ENCODE measurements around the gene KLRC4. TPM values are rescaled to one million over a fixed set of nuclear protein-coding genes. Genes with fewer than 3 reads are reported as not detected.
"Not testable (repeated sequence)": the region's sequence is repeated elsewhere in the genome, so short reads cannot be mapped to it uniquely, and the experiment has no call there.

KLRC4 gene
- total and polyA plus RNA-seq, 2 donors (not counting 1 experiment from before 2014, with no cell fraction given): not detected

- H3K4me1 Mint-ChIP-seq; H3K27ac ChIP-seq (ENCODE audit: low read length in 2 of 2); H3K4me1 ChIP-seq (ENCODE audit: control insufficient read depth in 2 of 2, insufficient read depth in 2 of 2, low read length in 2 of 2); POLR2A ChIA-PET; H3K9me3 Mint-ChIP-seq (ENCODE audit: insufficient read depth); H3K27me3 Mint-ChIP-seq; H3K4me2 ChIP-seq (replicated peaks; ENCODE audit: low read depth, low read length, poor library complexity, severe bottlenecking); DNase-seq; H3K9ac ChIP-seq (ENCODE audit: low read length); CTCF ChIA-PET; intact Hi-C loops (cut with micrococcal nuclease); H3K27me3 ChIP-seq (replicated peaks in 1 of 4; ENCODE audit: control extremely low read depth in 1 of 4, control insufficient read depth in 3 of 4, insufficient read depth in 4 of 4, low read length in 3 of 4); H3K36me3 ChIP-seq (replicated peaks in 1 of 2; ENCODE audit: control extremely low read depth in 1 of 2, control insufficient read depth in 1 of 2, extremely low read depth in 1 of 2, insufficient read depth in 2 of 2, low read length in 1 of 2); H3K27ac Mint-ChIP-seq; H3K9me3 ChIP-seq (ENCODE audit: control extremely low read depth in 1 of 3, control insufficient read depth in 2 of 3, insufficient read depth in 1 of 3, low read length in 2 of 3); H4K20me1 ChIP-seq (ENCODE audit: control insufficient read depth, insufficient read depth, low read length, poor library complexity, severe bottlenecking); H3K79me2 ChIP-seq (ENCODE audit: control insufficient read depth, insufficient read depth, low read length); H2AFZ ChIP-seq (ENCODE audit: insufficient read depth, low read depth, low read length, poor library complexity, severe bottlenecking); ATAC-seq (ENCODE audit: low read depth); H3K4me3 ChIP-seq (ENCODE audit: control extremely low read depth in 1 of 5, extremely low read depth in 1 of 5, insufficient read depth in 1 of 5, low read depth in 2 of 5, low read length in 4 of 5); H3K4me3 Mint-ChIP-seq: not testable (repeated sequence)
- 93% methylated on average over 2 of the region's 8 CpGs for WGBS (ENCODE audit: insufficient coverage)
Measured at GRCh38 chr12:10425938-10426337, 16.4 kb upstream of the KLRC4 start.

GRCh38 chr12:10424260-10424899 lies 14.8 kb upstream of the KLRC4 start:
- DNase-seq; H3K36me3 ChIP-seq (replicated peaks in 1 of 2; ENCODE audit: control extremely low read depth in 1 of 2, control insufficient read depth in 1 of 2, extremely low read depth in 1 of 2, insufficient read depth in 2 of 2, low read length in 1 of 2); H2AFZ ChIP-seq (ENCODE audit: insufficient read depth, low read depth, low read length, poor library complexity, severe bottlenecking); ATAC-seq (ENCODE audit: low read depth); H3K27me3 ChIP-seq (replicated peaks in 1 of 4; ENCODE audit: control extremely low read depth in 1 of 4, control insufficient read depth in 3 of 4, insufficient read depth in 4 of 4, low read length in 3 of 4); H3K4me3 ChIP-seq (ENCODE audit: control extremely low read depth in 1 of 5, extremely low read depth in 1 of 5, insufficient read depth in 1 of 5, low read depth in 2 of 5, low read length in 4 of 5); H3K9me3 ChIP-seq (ENCODE audit: control extremely low read depth in 1 of 3, control insufficient read depth in 2 of 3, insufficient read depth in 1 of 3, low read length in 2 of 3); H3K4me2 ChIP-seq (replicated peaks; ENCODE audit: low read depth, low read length, poor library complexity, severe bottlenecking); H3K4me1 ChIP-seq (ENCODE audit: control insufficient read depth in 2 of 2, insufficient read depth in 2 of 2, low read length in 2 of 2); H4K20me1 ChIP-seq (ENCODE audit: control insufficient read depth, insufficient read depth, low read length, poor library complexity, severe bottlenecking); intact Hi-C loops (cut with micrococcal nuclease); H3K27me3 Mint-ChIP-seq; H3K9me3 Mint-ChIP-seq (ENCODE audit: insufficient read depth); H3K4me3 Mint-ChIP-seq; H3K79me2 ChIP-seq (ENCODE audit: control insufficient read depth, insufficient read depth, low read length); H3K27ac ChIP-seq (ENCODE audit: low read length in 2 of 2); H3K27ac Mint-ChIP-seq; CTCF ChIA-PET; POLR2A ChIA-PET; H3K4me1 Mint-ChIP-seq; H3K9ac ChIP-seq (ENCODE audit: low read length): not testable (repeated sequence)
- WGBS (ENCODE audit: insufficient coverage): no CpG with 5 or more reads among the region's 1 CpG

GRCh38 chr12:10422159-10422558 lies 12.6 kb upstream of the KLRC4 start:
- H3K9ac ChIP-seq (ENCODE audit: low read length); H3K27me3 Mint-ChIP-seq; H4K20me1 ChIP-seq (ENCODE audit: control insufficient read depth, insufficient read depth, low read length, poor library complexity, severe bottlenecking); POLR2A ChIA-PET; H3K27me3 ChIP-seq (replicated peaks in 1 of 4; ENCODE audit: control extremely low read depth in 1 of 4, control insufficient read depth in 3 of 4, insufficient read depth in 4 of 4, low read length in 3 of 4); DNase-seq; H3K4me2 ChIP-seq (replicated peaks; ENCODE audit: low read depth, low read length, poor library complexity, severe bottlenecking); H3K9me3 Mint-ChIP-seq (ENCODE audit: insufficient read depth); H3K27ac ChIP-seq (ENCODE audit: low read length in 2 of 2); H3K4me3 Mint-ChIP-seq; H3K4me1 ChIP-seq (ENCODE audit: control insufficient read depth in 2 of 2, insufficient read depth in 2 of 2, low read length in 2 of 2); ATAC-seq (ENCODE audit: low read depth); H2AFZ ChIP-seq (ENCODE audit: insufficient read depth, low read depth, low read length, poor library complexity, severe bottlenecking); H3K79me2 ChIP-seq (ENCODE audit: control insufficient read depth, insufficient read depth, low read length); H3K4me3 ChIP-seq (ENCODE audit: control extremely low read depth in 1 of 5, extremely low read depth in 1 of 5, insufficient read depth in 1 of 5, low read depth in 2 of 5, low read length in 4 of 5); CTCF ChIA-PET; H3K4me1 Mint-ChIP-seq; H3K9me3 ChIP-seq (ENCODE audit: control extremely low read depth in 1 of 3, control insufficient read depth in 2 of 3, insufficient read depth in 1 of 3, low read length in 2 of 3); intact Hi-C loops (cut with micrococcal nuclease); H3K27ac Mint-ChIP-seq; H3K36me3 ChIP-seq (replicated peaks in 1 of 2; ENCODE audit: control extremely low read depth in 1 of 2, control insufficient read depth in 1 of 2, extremely low read depth in 1 of 2, insufficient read depth in 2 of 2, low read length in 1 of 2): not testable (repeated sequence)
- WGBS (ENCODE audit: insufficient coverage): no CpG with 5 or more reads among the region's 3 CpGs

GRCh38 chr12:10420334-10420733 lies 10.8 kb upstream of the KLRC4 start, which contains the start of gene KLRC3:
Gene KLRC3 (minus strand): TSS chr12:10420595. CDS start chr12:10420550, 45 bp downstream.
- ATAC-seq (ENCODE audit: low read depth); H3K27me3 Mint-ChIP-seq; H3K4me1 ChIP-seq (ENCODE audit: control insufficient read depth in 2 of 2, insufficient read depth in 2 of 2, low read length in 2 of 2); H3K27me3 ChIP-seq (replicated peaks in 1 of 4; ENCODE audit: control extremely low read depth in 1 of 4, control insufficient read depth in 3 of 4, insufficient read depth in 4 of 4, low read length in 3 of 4); DNase-seq; H3K4me3 ChIP-seq (ENCODE audit: control extremely low read depth in 1 of 5, extremely low read depth in 1 of 5, insufficient read depth in 1 of 5, low read depth in 2 of 5, low read length in 4 of 5); H3K27ac ChIP-seq (ENCODE audit: low read length in 2 of 2); H3K4me3 Mint-ChIP-seq; H3K36me3 ChIP-seq (replicated peaks in 1 of 2; ENCODE audit: control extremely low read depth in 1 of 2, control insufficient read depth in 1 of 2, extremely low read depth in 1 of 2, insufficient read depth in 2 of 2, low read length in 1 of 2); H3K9ac ChIP-seq (ENCODE audit: low read length); H3K9me3 ChIP-seq (ENCODE audit: control extremely low read depth in 1 of 3, control insufficient read depth in 2 of 3, insufficient read depth in 1 of 3, low read length in 2 of 3); H4K20me1 ChIP-seq (ENCODE audit: control insufficient read depth, insufficient read depth, low read length, poor library complexity, severe bottlenecking); H3K4me2 ChIP-seq (replicated peaks; ENCODE audit: low read depth, low read length, poor library complexity, severe bottlenecking); H3K79me2 ChIP-seq (ENCODE audit: control insufficient read depth, insufficient read depth, low read length); POLR2A ChIA-PET; H3K4me1 Mint-ChIP-seq; H3K9me3 Mint-ChIP-seq (ENCODE audit: insufficient read depth); CTCF ChIA-PET; H2AFZ ChIP-seq (ENCODE audit: insufficient read depth, low read depth, low read length, poor library complexity, severe bottlenecking); H3K27ac Mint-ChIP-seq; intact Hi-C loops (cut with micrococcal nuclease): not testable (repeated sequence)
- WGBS (ENCODE audit: insufficient coverage): no CpG with 5 or more reads among the region's 1 CpG

Measured in B cell (primary cell).